Subcutaneous preadipocyte (primary cell): ENCODE results near the gene RNF4. TPM values are rescaled to one million over a fixed set of nuclear protein-coding genes. Genes with fewer than 3 reads are reported as not detected.

Experiments used
- total RNA-seq: library from RNA; depleted of rRNA; stranded (reverse); fragments of >200 nt; gene quantifications from 2 replicates; pipeline ENCODE4 v1.2.3, GENCODE V29; 2012

RNF4 gene
- total RNA-seq = 55.9 and 57.3 TPM in 2 replicates

GRCh38 chr4:2468456-2469191 lies at the start of gene RNF4:
Gene RNF4 (plus strand): TSS chr4:2469106. CDS start chr4:2490494, 21,388 bp downstream.

DNA sequence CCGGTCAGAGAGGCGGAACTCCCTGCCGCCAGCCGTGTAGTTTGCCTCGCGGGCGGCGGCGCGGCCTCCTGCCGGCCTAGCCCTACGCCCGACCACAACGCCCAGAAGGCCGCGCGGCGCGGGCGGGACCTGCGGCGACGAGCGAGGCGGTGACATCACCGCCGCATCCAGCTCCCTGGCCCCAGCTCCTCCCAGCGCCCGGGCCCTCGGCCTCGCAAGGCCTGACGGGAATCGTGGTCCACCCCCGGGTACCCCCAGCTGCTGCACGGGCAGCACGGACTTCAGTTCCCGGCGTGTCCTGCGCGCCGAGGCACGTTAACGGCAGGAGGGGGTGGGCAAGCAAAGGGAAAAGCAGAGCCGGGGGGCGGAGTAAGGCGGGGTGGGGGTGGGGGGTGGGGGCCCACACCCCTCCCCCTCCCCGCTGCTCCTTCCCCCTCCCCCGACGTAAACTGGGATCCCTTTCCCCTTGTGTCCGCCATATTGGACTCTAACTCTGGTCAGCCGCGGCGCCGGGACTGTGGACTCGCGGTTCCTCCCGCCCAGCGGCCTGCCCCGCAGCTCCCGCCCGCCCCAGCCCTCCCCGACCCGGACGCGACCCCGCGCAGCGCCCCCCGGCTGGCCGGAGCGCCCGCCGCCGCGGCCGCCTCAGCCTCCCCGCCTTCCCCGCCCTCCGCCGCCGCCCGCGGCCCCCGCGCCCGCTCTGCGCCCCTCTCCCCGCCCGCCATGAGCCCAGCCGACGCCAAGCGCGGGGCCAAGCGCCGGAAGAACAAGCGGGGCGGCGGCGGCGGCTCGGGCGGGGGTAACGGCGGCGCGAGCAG lies 67.5 kb downstream of the RNF4 start, which contains the start of gene FAM193A:
FAM193A (plus strand) TSS at position 455 of the 818 bp plus-strand sequence; CDS start at position 724, 269 bp downstream.

Other genes with a start within 250 kb of the RNF4 start
- 7.0 and 11.3 TPM in 2 replicates for gene HAUS3, start 227.0 kb upstream of the RNF4 start, total RNA-seq
- gene POLN, start 227.0 kb upstream of the RNF4 start, total RNA-seq = 2.2 and 3.5 TPM in 2 replicates
- 35.0 and 45.2 TPM in 2 replicates for gene MXD4, start 207.0 kb upstream of the RNF4 start, total RNA-seq
- gene ZFYVE28, start 50.5 kb upstream of the RNF4 start, total RNA-seq = 3.3 and 4.9 TPM in 2 replicates
- not detected in 2 replicates for gene CFAP99, start 50.2 kb upstream of the RNF4 start, total RNA-seq
- 18.0 and 22.5 TPM in 2 replicates for gene FAM193A, start 67.5 kb downstream of the RNF4 start, total RNA-seq